Right lobe of liver (tissue), 4 donors: ENCODE results near the gene PBX4.

ENCODE experiments used
- CTCF ChIP-seq, 4 donors: fragments of 200-600 bp in 3 of 4; fragments of 450-650 bp in 1 of 4; IDR thresholded peaks; one replicate each; pipeline versions ENCODE4 v1.5.1 to v1.8.0; 2016 to 2022; ENCODE audit warnings: antibody characterized with exemption in 4 of 4, mild to moderate bottlenecking in 2 of 4
- POLR2A ChIP-seq: fragments of 450-650 bp; IDR thresholded peaks from one replicate; pipeline ENCODE4 v1.6.1; 2017; ENCODE audit warnings: antibody characterized with exemption, mild to moderate bottlenecking
- donor health status: DM: no; HTN: no; CAD: no.
- donor health status: DM: no; HTN: no; CAD: no.
- donor health status: DM: no; HTN: yes; CAD: no.

- TF ChIP-seq CTCF (IDR thresholded peaks at IDR 0.05) = no peak
- TF ChIP-seq POLR2A = no peak
These were observed 87.6 kb downstream of the PBX4 start for GRCh38 chr19:19530889-19531288.
